ENCODE results near the gene DPRX.
"Not testable (repeated sequence)": the region's sequence is repeated elsewhere in the genome, so short reads cannot be mapped to it uniquely, and the experiment has no call there.

DPRX gene

DNA sequence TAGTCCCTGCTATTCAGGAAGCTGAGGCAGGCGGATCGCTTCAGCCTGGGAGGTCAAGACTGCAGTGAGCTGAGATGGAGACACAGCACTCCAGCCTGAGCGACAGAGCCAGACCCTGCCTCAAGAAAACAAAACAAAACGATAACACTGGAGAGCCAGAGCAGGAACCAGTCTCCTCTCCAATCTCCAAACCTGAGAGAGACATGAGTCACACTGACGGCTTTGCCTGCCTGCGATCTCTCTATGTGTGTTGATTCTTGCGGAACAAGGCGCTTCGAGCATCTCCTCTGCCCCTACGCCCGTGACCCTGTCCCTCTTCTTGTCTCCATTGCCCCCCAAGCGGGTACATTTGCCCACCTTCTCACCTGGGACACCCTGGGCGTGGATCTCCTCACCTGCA lies 15.6 kb downstream of the DPRX start:
- DNase-seq, result no peak

DNA sequence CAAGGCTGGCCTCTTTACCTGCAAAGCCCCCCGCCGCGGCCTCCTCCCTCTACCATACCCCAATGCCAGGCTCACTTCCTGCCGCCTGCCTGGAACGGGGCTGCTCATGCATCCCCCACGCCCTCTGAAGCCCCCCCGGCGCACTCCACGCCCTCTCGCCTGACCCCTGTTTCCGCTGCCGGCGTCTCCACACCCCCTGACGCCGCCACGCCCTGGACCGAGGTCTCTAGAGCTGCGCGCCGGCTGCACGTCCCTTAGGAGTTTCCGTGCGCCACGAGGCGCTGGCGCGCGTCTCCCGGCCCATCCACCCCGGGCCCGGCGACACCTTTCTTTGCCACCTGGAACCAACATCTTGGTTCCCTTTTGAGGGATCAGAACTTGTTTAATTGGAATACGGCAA lies 16.0 kb downstream of the DPRX start:
- DNase-seq, result no peak

DNA sequence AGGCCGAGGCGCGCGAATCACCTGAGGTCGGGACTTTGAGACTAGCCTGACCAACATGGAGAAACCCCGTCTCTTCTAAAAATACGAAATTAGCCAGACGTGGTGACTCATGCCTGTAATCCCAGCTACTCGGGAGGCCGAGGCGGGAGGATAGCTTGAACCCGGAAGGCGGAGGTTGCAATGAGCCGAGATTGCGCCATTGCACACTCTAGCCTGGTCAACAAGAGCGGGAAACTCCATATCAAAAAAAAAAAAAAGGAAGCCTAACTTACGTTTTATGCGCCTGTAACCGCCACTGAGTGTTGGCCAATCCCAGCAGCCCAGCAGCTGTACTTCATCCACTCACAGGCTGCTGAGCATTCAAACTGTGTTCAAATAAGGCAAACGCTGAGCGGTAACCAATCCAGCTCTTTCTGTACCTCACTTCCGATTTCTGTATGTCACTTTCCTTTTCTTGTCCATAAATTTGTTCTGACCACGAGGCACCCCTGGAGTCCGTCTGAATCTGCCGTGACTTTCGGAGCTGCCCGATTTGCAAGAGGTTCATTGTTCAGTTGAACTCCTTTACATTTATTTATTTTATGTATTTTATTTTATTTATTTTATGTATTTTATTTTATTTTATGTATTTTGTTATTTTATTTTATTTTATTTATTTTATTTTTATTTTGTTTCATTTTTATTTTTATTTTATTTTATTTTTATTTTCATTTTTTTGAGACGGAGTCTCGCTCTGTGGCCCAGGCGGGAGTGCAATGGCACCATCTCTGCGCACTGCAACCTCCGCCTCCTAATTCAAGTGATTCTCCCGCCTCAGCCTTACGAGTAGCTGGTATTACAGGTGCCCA lies 18.2 kb downstream of the DPRX start:
- DNase-seq, result no peak

DNA sequence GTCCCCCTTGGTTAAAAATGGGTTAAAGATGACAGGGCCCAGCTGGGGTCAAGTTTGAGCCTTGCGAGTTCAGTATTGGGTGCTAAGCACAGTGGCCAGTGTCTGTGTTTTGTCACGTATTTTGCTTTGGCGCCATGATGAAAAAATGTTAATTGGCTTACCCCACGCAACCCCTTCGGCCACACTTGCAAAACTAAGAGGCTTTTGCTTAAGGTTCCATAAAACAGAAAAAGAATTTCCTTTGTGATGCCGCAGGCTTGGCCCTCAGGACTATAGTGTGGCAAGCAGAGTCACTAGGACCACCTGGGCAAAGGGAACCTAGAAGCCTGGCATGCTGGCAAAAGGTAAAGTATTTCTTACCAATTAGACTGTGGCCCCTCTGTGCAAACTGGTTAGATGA lies 20.7 kb downstream of the DPRX start:
- DNase-seq, result no peak

DNA sequence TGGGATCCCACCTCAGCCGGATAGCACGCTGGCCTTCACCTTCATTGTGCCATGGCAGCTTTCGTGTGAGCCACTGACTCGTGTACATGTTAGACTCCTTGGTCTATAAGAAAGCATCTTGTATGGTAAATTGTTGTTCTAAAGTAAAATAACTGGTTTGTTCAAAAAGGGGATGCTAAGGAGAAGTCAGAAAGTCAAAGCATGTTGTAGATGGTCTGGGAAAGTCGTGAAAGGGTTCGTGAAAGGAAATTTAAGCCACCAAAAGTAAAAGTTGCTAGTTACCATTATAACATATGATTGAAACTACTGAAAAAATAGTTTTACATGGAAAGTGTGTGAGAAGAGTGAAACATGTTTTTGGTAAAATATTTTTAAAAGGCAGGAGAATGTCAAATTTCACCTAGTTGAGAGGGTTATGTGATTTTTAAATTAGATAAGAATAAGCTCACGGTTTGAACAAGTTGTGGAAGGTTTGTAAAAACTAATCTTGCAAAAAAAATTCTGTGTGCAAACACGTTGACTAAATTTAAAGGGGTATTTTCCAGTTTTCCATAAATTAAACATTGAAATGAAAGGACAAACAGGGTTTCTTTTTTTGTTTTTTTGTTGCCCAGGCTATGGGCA lies 23.4 kb downstream of the DPRX start:
- no peak for DNase-seq

DNA sequence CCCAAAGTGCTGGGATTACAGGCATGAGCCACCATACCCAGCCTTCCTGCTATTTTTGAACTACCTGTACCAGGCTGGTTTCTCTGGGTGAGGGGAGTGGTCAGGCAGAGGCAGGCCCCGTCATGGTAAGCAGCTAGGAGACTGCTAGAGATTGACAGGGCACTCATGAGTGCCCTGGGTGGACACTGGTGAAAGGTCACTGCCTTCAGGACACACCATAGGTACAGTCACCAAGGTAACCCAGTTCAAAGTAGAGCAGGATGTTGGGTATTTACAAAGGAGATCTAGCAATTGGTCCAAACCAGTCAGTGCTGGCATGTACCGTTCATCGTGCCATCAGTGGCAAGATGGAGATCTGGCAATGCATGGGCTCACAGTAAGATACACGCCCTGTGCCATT lies 25.5 kb downstream of the DPRX start:
- DNase-seq, result no peak

DNA sequence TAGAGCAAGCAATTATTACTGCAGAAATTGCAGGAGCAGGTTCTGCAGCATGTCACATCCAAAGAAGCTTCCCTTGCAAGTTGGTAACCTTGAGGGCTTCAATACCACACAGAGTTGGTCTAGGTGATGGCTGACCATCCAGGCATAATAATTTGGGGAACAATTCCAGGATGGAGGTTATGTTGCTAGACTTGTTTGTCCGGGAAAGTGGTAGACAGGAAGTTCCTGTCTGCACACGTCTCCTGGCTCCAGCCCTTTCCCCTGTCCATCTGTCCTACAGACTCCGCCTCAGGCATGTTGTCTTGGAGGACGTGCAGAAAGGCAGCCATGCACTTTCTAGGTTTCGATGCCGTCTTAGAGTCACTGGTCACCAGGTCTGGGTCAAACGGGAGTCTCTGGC lies 26.0 kb downstream of the DPRX start:
- no peak for DNase-seq

DNA sequence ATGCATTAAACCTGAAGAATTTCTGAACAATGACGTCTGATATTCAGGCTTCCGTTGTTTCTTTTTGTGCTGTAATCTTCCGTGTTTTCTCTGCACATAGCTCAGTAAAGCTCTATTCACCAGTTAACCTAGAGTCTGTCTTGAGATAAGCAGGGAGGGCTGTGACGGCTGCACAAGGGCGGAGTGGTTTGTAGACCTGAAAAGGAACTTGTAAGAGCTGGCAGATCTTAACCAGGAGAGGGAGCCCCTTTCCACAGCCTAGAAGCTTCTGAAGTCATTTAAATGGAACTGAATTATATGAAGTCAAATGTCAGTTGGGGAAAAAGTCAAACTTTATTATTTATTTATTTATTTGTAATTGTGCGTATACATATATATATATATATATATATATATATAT lies 27.5 kb downstream of the DPRX start:
- DNase-seq, result no peak

DNA sequence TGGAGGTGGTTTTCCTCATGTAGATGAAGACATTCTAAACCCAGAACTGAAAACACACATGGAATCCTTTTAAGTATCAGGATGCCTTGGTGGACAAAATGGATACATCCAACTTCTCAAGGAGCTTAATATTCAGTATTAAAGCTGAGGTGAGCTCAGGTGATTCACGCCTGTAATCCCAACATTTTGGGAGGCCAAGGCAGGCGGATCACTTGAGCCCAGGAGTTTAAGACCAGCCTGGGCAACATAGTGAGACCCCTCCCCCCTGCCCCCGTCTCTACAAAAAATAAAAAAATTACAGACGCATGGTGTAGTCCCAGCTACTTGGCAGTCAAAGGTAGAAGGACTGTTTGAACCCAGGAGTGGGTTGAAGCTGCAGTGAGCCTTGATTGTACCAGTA lies 28.8 kb downstream of the DPRX start:
- DNase-seq, result no peak

DNA sequence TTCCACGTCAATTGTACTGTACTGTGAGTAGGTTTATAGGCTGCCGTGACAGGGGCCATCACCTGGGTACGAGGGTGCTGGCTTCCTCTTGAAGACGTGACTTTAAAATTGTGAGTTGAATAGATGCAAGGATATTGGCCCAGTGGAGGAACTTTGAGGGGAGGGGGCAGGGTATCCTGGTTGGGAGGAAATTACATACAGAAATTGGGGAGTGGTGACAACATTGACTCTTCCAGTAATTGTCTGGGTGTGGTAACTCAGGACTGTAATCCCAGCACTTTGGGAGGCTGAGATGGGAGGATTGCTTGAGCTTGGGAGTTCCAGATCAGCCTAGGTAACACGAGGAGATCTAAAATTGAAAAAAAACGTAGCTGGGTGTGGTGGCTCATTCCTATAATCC lies 30.4 kb downstream of the DPRX start:
- no peak for DNase-seq

DNA sequence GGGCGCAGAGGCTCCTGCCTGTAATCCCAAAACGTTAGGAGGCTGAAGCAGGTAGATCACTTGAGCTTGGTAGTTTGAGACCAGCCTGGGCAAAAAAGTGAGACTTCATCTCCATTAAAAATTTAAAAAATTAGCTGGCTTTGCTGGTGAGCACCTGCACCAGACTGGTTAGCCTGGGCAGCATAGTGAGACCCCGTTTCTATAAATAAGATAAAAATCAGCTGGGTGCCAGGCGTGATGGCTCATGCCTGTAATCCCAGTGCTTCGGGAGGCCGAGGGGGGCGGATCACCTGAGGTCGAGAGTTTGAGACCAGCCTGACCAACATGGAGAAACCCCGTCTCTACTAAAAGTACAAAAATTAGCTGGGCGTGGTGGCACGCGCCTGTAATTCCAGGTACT lies 32.4 kb downstream of the DPRX start:
- no peak for DNase-seq

DNA sequence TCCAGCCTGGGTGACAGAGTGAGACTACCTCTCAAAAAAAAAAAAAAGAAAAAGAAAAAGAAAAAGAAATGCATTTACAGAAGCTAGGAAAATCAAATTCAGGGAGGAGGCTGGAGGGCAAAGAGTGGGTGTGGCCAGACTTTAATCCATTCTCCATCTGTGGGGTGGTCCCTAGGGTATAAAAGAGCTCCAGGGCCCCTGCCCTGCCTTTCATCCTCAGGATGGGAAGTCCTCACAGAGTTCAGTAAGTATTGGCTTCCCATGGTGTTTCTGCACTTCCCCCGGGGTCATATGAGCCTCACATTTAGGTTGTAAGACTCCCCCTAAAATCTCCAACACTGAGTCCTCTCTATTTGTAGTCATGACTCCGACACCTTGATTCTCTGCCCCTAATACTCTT lies 33.0 kb downstream of the DPRX start:
- no peak for DNase-seq

DNA sequence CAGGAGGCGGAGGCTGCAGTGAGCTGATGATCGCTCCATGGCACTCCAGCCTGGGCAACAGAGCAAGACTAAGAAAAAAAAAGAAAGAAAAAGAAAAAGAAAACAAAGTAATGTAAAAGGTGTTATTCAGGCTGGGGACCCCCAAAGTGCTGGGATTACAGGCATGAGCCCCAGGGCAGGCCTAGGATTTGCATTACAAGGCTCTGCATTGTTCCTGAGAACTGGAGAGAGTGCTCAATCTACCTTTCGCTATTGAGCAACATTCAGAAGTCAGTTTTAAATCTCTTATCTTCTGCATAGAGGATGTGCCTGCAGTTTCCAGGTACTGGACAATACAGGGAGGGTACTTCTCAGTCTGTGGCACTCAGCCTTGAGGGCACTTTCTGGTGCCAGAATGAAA lies 34.5 kb downstream of the DPRX start:
- not testable (repeated sequence) for DNase-seq

DNA sequence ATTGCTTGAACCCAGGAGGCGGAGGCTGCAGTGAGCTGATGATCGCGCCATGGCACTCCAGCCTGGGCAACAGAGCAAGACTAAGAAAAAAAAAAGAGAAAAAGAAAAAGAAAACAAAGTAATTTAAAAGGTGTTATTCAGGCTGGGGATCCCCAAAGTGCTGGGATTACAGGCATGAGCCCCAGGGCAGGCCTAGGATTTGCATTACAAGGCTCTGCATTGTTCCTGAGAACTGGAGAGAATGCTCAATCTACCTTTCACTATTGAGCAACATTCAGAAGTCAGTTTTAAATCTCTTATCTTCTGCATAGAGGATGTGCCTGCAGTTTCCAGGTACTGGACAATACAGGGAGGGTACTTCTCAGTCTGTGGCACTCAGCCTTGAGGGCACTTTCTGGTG lies 37.0 kb downstream of the DPRX start:
- not testable (repeated sequence) for DNase-seq

DNA sequence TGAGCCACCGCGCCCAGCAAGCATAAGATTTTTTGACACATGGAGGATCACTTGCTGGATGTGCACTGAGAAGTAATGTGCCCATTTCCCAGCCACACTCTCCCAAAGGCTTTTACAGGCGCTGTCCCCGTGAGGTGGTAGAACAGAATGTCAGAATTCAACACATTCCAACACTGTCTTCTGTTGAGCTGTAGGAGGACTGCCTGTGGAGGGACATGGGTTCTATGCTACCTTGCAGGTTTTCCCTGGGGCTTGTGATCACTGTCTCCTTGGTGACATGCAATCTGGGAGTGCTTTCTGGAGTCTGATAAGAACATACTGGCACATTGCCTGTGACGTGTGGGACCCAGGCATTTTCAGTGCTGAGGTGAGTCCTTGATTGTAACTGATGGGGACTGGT lies 38.5 kb downstream of the DPRX start:
- no peak for DNase-seq

DNA sequence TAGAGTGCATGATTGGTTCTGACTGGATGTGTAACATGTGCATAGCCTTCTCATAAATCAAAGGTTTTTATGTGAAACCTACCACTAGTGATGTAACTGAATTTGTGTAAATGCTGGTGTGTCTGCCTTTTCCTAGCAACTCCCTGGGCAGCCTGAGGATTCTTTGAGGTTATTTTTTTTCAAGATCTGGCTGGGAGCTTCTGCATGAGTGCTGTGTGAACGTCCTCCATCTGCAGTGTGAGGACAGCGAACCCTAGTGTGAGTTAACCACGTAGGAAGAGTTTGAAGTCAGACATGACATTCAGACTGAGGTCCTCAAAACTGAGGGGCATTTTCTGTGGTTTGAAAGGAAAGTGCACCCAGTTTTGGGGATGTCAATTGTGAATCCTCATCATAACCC lies 39.9 kb downstream of the DPRX start:
- no peak for DNase-seq
